HCT116 (cell line): Measurements from ENCODE around the gene CAPRIN2. TPM values are rescaled to one million over a fixed set of nuclear protein-coding genes. Genes with fewer than 3 reads are reported as not detected.

Source experiments
- ATAC-seq: fragments of 200-7000 bp; cut with Tn5 transposase; 2 replicates; pipeline ENCODE4 v1.9.1; 2020; ENCODE audit warnings: mild to moderate bottlenecking, moderate library complexity
- BruUV-seq: library from RNA; stranded (reverse); fragments of 400-500 nt; replicated peaks from 2 replicates; lab custom pipeline; 2021; lab: Mats Ljungman, UMichigan
- CTCF ChIA-PET: fragments of 300-600 bp; sonication (Branson Sonifier 250); formaldehyde crosslinking; loops from one replicate; lab custom pipeline; 2021; ENCODE audit warnings: antibody characterized with exemption; lab: Charles Lee
- POLR2A ChIA-PET: fragments of 300-600, 350-600 bp; sonication (Branson Sonifier 250); formaldehyde crosslinking; loops from one replicate; lab custom pipeline; 2021; ENCODE audit warnings: antibody characterized with exemption; lab: Charles Lee
- RAD21 ChIA-PET, 2 experiments: fragments of 300-600 bp; sonication (Branson Sonifier 250); formaldehyde crosslinking; loops; one replicate each; lab custom pipeline; 2023; ENCODE audit warnings: low total read pairs in 2 of 2; ENCODE audit not compliant: uncharacterized antibody in 2 of 2, unreplicated experiment in 2 of 2, low non-redundant PET in 1 of 2; lab: Charles Lee
- DNase-seq: peaks from one replicate; pipeline ENCODE4 v3.0.0-alpha.2; 2010; ENCODE audit warnings: low read depth, low spot score
- H2AFZ ChIP-seq: fragments of 200-600 bp; shearing (Covaris generic), sonication (generic); 2 replicates; pipeline ENCODE4 v1.6.1; 2017; ENCODE audit warnings: low read depth, mixed run types, mixed read lengths, antibody characterized with exemption, low read length; ENCODE audit not compliant: poor library complexity, severe bottlenecking
- H3K27ac ChIP-seq: 2 replicates; pipeline ENCODE4 v1.5.1; 2012; ENCODE audit warnings: low read depth, low read length
- H3K27me3 ChIP-seq: fragments of 200-600 bp; sonication (generic); 2 replicates; pipeline ENCODE4 v1.6.1; 2016; ENCODE audit warnings: mixed run types, low read length, mixed read lengths; ENCODE audit not compliant: insufficient read depth
- H3K36me3 ChIP-seq, 2 experiments: fragments of 200-500 bp in 1 of 2; fragments of 200-600 bp in 1 of 2; sonication (Bioruptor generic) in 1 of 2; sonication (generic) in 1 of 2; 2 replicates each; pipeline versions ENCODE4 v1.5.1 to v1.6.1; 2014 to 2016; ENCODE audit warnings: low read length in 2 of 2, inconsistent platforms in 1 of 2, mixed read lengths in 1 of 2, mixed run types in 1 of 2; ENCODE audit not compliant: insufficient read depth in 2 of 2, control insufficient read depth in 1 of 2
- H3K4me1 ChIP-seq, 2 experiments: fragments of 200-600 bp in 1 of 2; sonication (generic) in 1 of 2; 2 replicates each; pipeline versions ENCODE4 v1.5.1 to v1.6.1; 2012 to 2017; ENCODE audit warnings: low read length in 2 of 2, inconsistent platforms in 1 of 2, mild to moderate bottlenecking in 1 of 2, mixed read lengths in 1 of 2, mixed run types in 1 of 2, moderate library complexity in 1 of 2; ENCODE audit not compliant: insufficient read depth in 2 of 2, control insufficient read depth in 1 of 2
- H3K4me2 ChIP-seq: fragments of 200-600 bp; sonication (generic); 2 replicates; pipeline ENCODE4 v1.6.1; 2017; ENCODE audit warnings: mixed run types, low read length, mixed read lengths
- H3K4me3 ChIP-seq, 2 experiments: fragments of 200-600 bp in 1 of 2; sonication (generic) in 1 of 2; replicated peaks in 1 of 2; 2 replicates each; pipeline ENCODE4 v1.5.1; 2011 to 2016; ENCODE audit warnings: low read length in 2 of 2, control low read depth in 1 of 2, low read depth in 1 of 2, mild to moderate bottlenecking in 1 of 2, mixed read lengths in 1 of 2, mixed run types in 1 of 2
- H3K79me2 ChIP-seq: fragments of 200-600 bp; sonication (generic); 2 replicates; pipeline ENCODE4 v1.6.1; 2017; ENCODE audit warnings: mild to moderate bottlenecking, mixed run types, low read length, moderate library complexity, mixed read lengths; ENCODE audit not compliant: insufficient read depth
- H3K9ac ChIP-seq: fragments of 200-600 bp; sonication (generic); 2 replicates; pipeline ENCODE4 v1.6.1; 2016; ENCODE audit warnings: low read length, mixed read lengths
- H3K9me2 ChIP-seq: fragments of 200-600 bp; sonication (generic), shearing (Covaris generic); 2 replicates; pipeline ENCODE4 v1.6.1; 2017; ENCODE audit warnings: mixed run types, mild to moderate bottlenecking, moderate library complexity; ENCODE audit not compliant: insufficient read depth
- H3K9me3 ChIP-seq, 2 experiments: fragments of 200-500 bp in 1 of 2; fragments of 200-600 bp in 1 of 2; sonication (Bioruptor generic) in 1 of 2; sonication (generic) in 1 of 2; 2 replicates each; pipeline ENCODE4 v1.6.1; 2014 to 2017; ENCODE audit warnings: low read length in 2 of 2, mixed read lengths in 2 of 2, inconsistent platforms in 1 of 2, low read depth in 1 of 2, mild to moderate bottlenecking in 1 of 2, mixed run types in 1 of 2, moderate library complexity in 1 of 2; ENCODE audit not compliant: control insufficient read depth in 1 of 2, insufficient read depth in 1 of 2
- H4K20me1 ChIP-seq: fragments of 200-600 bp; sonication (generic), shearing (Covaris generic); 2 replicates; pipeline ENCODE4 v1.6.1; 2017; ENCODE audit warnings: mixed run types, mild to moderate bottlenecking, moderate library complexity; ENCODE audit not compliant: insufficient read depth
- CEBPB ChIP-seq: IDR thresholded peaks from 2 replicates; pipeline ENCODE4 v1.6.1; 2012; ENCODE audit warnings: low read depth
- CTCF ChIP-seq, 3 experiments: fragments of 200-600 bp in 1 of 3; sonication (generic) in 1 of 3; IDR thresholded peaks in 2 of 3; conservative IDR thresholded peaks in 1 of 3; 2 replicates each; pipeline ENCODE4 v1.5.1; 2012 to 2017; ENCODE audit warnings: low read depth in 2 of 3, low read length in 2 of 3, antibody characterized with exemption in 1 of 3, borderline replicate concordance in 1 of 3, control low read depth in 1 of 3, mild to moderate bottlenecking in 1 of 3, mixed read lengths in 1 of 3, mixed run types in 1 of 3, moderate library complexity in 1 of 3; ENCODE audit not compliant: insufficient read depth in 1 of 3
- EZH2 ChIP-seq: fragments of 200-600 bp; sonication (generic); IDR thresholded peaks from 2 replicates; pipeline ENCODE4 v1.6.1; 2017; ENCODE audit warnings: antibody characterized with exemption, mixed run types
- MAX ChIP-seq: IDR thresholded peaks from 2 replicates; pipeline ENCODE4 v1.6.1; 2012
- RAD21 ChIP-seq: IDR thresholded peaks from 2 replicates; pipeline ENCODE4 v1.6.1; 2012; ENCODE audit warnings: low read depth, mild to moderate bottlenecking
- SIN3A ChIP-seq: IDR thresholded peaks from 2 replicates; pipeline ENCODE4 v1.6.1; 2012; ENCODE audit warnings: low read depth
- TCF7L2 ChIP-seq: IDR thresholded peaks from 2 replicates; pipeline ENCODE4 v1.7.0; 2011; ENCODE audit warnings: borderline replicate concordance, inconsistent platforms; ENCODE audit not compliant: insufficient read depth, insufficient read length; ENCODE audit errors: extremely low read depth
- YY1 ChIP-seq: IDR thresholded peaks from 2 replicates; pipeline ENCODE4 v1.6.1; 2011; ENCODE audit warnings: low read length, low read depth, moderate library complexity, mild to moderate bottlenecking; ENCODE audit not compliant: insufficient replicate concordance; ENCODE audit errors: extremely low read depth
- ZBTB33 ChIP-seq: IDR thresholded peaks from 2 replicates; pipeline ENCODE4 v1.6.1; 2011; ENCODE audit warnings: mild to moderate bottlenecking, low read length, moderate library complexity; ENCODE audit not compliant: insufficient replicate concordance; ENCODE audit errors: extremely low read depth
- ZNF274 ChIP-seq: fragments of 200-500 bp; sonication (Bioruptor generic); IDR thresholded peaks from 2 replicates; pipeline ENCODE4 v1.6.1; 2014; ENCODE audit warnings: mild to moderate bottlenecking, low read depth, low read length, inconsistent platforms
- intact Hi-C: fragments of 100-400 bp; cut with micrococcal nuclease; formaldehyde crosslinking; loops from 2 replicates; pipeline ENCODE4 v1.10.0; 2022
- total RNA-seq: library from RNA; stranded (reverse); gene quantifications from one replicate; pipeline ENCODE4 v1.2.1, GENCODE V29; 2021; ENCODE audit not compliant: unreplicated experiment

The CAPRIN2 gene
- total RNA-seq, 1 experiment from 2014 or later, result 30.8 TPM

- TF ChIP-seq ZBTB33 (no peak), TCF7L2 (peak; percentile 54), MAX (peak; percentile 85), SIN3A (peak; percentile 66; the same call in 1 of the 2 replicates), CEBPB (no peak), ZNF274 (no peak)
Measured at GRCh38 chr12:30754750-30755394, at the start of gene CAPRIN2 (continued).

GRCh38 chr12:30797689-30798088, 42.9 kb upstream of the CAPRIN2 start:
- TF ChIP-seq YY1 (no peak), RAD21 (peak; percentile 20; the same call in 1 of the 2 replicates), EZH2 (no peak), CTCF (IDR thresholded peaks at IDR 0.05 in 2 of 3, conservative IDR thresholded peaks at IDR 0.05 in 1 of 3; ENCODE audit: borderline replicate concordance in 1 of 3, insufficient read depth in 1 of 3, low read depth in 2 of 3, low read length in 2 of 3) (0 out of 6 replicates have a peak, but pooled peaks of 1 of the 3 experiments have one; percentile 9)
- no peaks in the 10 kb centered on the region for H3K9me2 ChIP-seq
- RAD21 ChIA-PET, result no interaction called here
- H3K4me1 ChIP-seq, result peaks cover 20 to 45% of the 10 kb centered on the region in 2 experiments
- CTCF ChIA-PET, result no interaction called here
- no peaks in the 10 kb centered on the region for H4K20me1 ChIP-seq
- POLR2A ChIA-PET, result no interaction called here
- no peak overlapping the region for H3K27ac ChIP-seq
- H3K27me3 ChIP-seq, result no peaks in the 10 kb centered on the region
- H3K79me2 ChIP-seq, result peaks cover 5% of the 10 kb centered on the region; the same call in 1 of the 2 replicates
- H3K9me3 ChIP-seq, result no peaks in the 10 kb centered on the region
- intact Hi-C loops, result loop anchor here (5.0 kb wide), 1 partner anchor 100 kb away; the partner anchor contains the start of gene IPO8
- no peak overlapping the region for H2AFZ ChIP-seq
- H3K4me3 ChIP-seq, result no peak overlapping the region
- DNase-seq (no peak), ATAC-seq (no peak)
- peaks cover 0 to 19% of the 10 kb centered on the region in 2 experiments; a peak in 1 of 4 replicates for H3K36me3 ChIP-seq
- BruUV-seq, result no TSS peak
- no peak overlapping the region for H3K9ac ChIP-seq
- H3K4me2 ChIP-seq, result peak overlapping the region; percentile 96; the same call in 1 of the 2 replicates
